Kidney epithelial cell (primary cell): ENCODE results near the gene TENM3. TPM values are rescaled to one million over a fixed set of nuclear protein-coding genes. Genes with fewer than 3 reads are reported as not detected.

ENCODE experiments used
- DNase-seq: peaks from one replicate; pipeline ENCODE4 v3.0.0-alpha.2; 2010; ENCODE audit warnings: low read depth
- H3K27me3 ChIP-seq: 2 replicates; pipeline ENCODE4 v1.6.0; 2011; ENCODE audit warnings: low read length; ENCODE audit not compliant: control insufficient read depth, insufficient read depth
- H3K36me3 ChIP-seq: 2 replicates; pipeline ENCODE4 v1.5.1; 2011; ENCODE audit warnings: low read length; ENCODE audit not compliant: control insufficient read depth, insufficient read depth
- H3K4me3 ChIP-seq: 2 replicates; pipeline ENCODE4 v1.5.1; 2011; ENCODE audit warnings: low read depth, mild to moderate bottlenecking, control low read depth, low read length
- total RNA-seq: library from RNA; depleted of rRNA; stranded (reverse); fragments of >200 nt; gene quantifications from 2 replicates; pipeline ENCODE4 v1.2.3, GENCODE V29; 2015
- TF ChIP-seq, protein P1 (sequence below): IDR thresholded peaks from 2 replicates; pipeline ENCODE4 v1.5.1; 2011; ENCODE audit warnings: mild to moderate bottlenecking, moderate library complexity, low read length, control low read depth, inconsistent platforms; ENCODE audit not compliant: insufficient read depth, poor library complexity, severe bottlenecking

The TENM3 gene
- total RNA-seq, 1 donor from 2014 or later = 11.2 TPM

GRCh38 chr4:182840108-182840507 lies 596.9 kb downstream of the TENM3 start:
- H3K36me3 ChIP-seq = no peaks in the 10 kb centered on the region
- TF ChIP-seq, protein P1, sequence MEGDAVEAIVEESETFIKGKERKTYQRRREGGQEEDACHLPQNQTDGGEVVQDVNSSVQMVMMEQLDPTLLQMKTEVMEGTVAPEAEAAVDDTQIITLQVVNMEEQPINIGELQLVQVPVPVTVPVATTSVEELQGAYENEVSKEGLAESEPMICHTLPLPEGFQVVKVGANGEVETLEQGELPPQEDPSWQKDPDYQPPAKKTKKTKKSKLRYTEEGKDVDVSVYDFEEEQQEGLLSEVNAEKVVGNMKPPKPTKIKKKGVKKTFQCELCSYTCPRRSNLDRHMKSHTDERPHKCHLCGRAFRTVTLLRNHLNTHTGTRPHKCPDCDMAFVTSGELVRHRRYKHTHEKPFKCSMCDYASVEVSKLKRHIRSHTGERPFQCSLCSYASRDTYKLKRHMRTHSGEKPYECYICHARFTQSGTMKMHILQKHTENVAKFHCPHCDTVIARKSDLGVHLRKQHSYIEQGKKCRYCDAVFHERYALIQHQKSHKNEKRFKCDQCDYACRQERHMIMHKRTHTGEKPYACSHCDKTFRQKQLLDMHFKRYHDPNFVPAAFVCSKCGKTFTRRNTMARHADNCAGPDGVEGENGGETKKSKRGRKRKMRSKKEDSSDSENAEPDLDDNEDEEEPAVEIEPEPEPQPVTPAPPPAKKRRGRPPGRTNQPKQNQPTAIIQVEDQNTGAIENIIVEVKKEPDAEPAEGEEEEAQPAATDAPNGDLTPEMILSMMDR = no peak
- no peak overlapping the region for H3K4me3 ChIP-seq
- H3K27me3 ChIP-seq = peaks cover 7% of the 10 kb centered on the region
- DNase-seq = no peak

DNA sequence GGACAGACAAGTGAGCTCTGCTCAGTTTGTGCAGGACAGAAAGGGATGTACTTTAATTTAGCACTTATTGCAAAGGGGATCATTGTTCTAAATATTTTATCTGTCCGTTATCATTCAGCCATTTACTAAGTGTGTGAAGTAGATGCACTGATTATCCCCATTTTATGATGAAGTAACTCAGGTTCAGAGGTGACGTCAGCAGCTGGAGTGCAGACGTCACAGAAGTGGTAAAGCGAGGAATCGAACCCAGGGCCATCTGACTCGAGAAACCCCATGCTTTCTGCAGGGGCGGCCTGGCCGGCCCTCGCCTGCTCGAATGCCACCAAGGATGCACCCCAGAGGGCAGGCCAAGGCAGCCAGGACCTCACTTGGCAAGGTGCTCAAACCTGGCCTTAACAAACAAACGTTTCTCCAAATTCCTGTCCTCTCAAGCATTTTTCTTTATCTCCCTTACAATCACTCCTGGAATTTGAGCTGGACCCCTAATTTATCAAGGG lies 599.0 kb downstream of the TENM3 start:
- no peak for DNase-seq
- no peak overlapping the region for H3K4me3 ChIP-seq
- no peaks in the 10 kb centered on the region for H3K36me3 ChIP-seq
- peaks cover 7% of the 10 kb centered on the region for H3K27me3 ChIP-seq
- TF ChIP-seq, protein P1 = no peak

DNA sequence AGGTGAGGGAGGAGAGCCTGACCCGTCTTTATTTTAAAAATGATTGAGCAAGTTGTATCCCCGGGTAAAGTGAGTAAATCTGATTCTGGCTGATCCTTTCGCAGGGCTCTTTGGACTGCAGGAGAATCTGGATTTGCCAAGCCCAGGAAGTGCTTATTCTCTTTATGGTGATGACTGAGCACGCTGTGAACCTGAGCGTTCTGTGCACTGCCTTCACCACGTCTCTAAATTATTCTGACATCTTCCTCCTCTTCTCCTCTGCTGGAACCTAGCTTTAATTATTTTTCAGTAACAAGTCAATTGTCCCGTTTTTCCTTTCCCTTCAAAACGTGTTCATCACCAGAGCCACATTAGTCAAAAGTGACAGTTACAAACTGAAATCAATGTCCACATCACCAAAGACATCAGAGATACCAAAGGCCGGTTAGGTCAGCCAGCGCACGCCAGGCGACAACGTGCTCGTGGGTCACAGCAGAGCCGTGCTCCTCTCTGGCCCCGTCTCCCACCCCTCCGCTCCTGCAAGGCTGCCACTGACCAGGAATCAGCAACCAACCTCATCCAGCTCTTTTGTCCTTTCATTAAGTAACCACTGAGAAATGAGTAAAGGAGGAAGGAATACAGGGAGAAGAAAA lies 599.7 kb downstream of the TENM3 start:
- no peak for DNase-seq
- TF ChIP-seq, protein P1 = no peak
- peaks cover 7% of the 10 kb centered on the region for H3K27me3 ChIP-seq
- no peaks in the 10 kb centered on the region for H3K36me3 ChIP-seq
- H3K4me3 ChIP-seq = no peak overlapping the region

- no peaks in the 10 kb centered on the region for H3K36me3 ChIP-seq
- TF ChIP-seq, protein P1 = no peak
- no peak for DNase-seq
- H3K4me3 ChIP-seq = no peak overlapping the region
- peaks cover 7% of the 10 kb centered on the region for H3K27me3 ChIP-seq
Measured at GRCh38 chr4:182843808-182844325, 600.7 kb downstream of the TENM3 start.

- Histone ChIP-seq H3K27me3 (peaks cover 7% of the 10 kb centered on the region), H3K36me3 (no peaks in the 10 kb centered on the region), H3K4me3 (no peak overlapping the region)
- TF ChIP-seq, protein P1 = no peak
- DNase-seq = no peak
Measured at GRCh38 chr4:182845618-182846017, 602.4 kb downstream of the TENM3 start.

GRCh38 chr4:182846036-182846435 lies 602.8 kb downstream of the TENM3 start:
- Histone ChIP-seq H3K4me3 (no peak overlapping the region), H3K27me3 (peaks cover 7% of the 10 kb centered on the region), H3K36me3 (no peaks in the 10 kb centered on the region)
- DNase-seq = no peak
- TF ChIP-seq, protein P1 = no peak
